Spleen (tissue), 7 donors: ENCODE results near the gene SST.

Source experiments
- POLR2A ChIP-seq, 3 donors: fragments of 450-650 bp; IDR thresholded peaks; one replicate each; pipeline ENCODE4 v1.5.1; 2017; ENCODE audit warnings: antibody characterized with exemption in 3 of 3, mild to moderate bottlenecking in 1 of 3
- POLR2AphosphoS5 ChIP-seq, 3 donors: sonication (generic); formaldehyde crosslinking; IDR thresholded peaks; one replicate each; pipeline ENCODE4 v1.5.1; 2017; ENCODE audit warnings: antibody characterized with exemption in 3 of 3
- TF ChIP-seq, protein P1 (sequence below), 11 experiments: fragments of 200-600 bp in 7 of 11; fragments of 450-650 bp in 4 of 11; sonication (generic) in 4 of 11; IDR thresholded peaks in 8 of 11; conservative IDR thresholded peaks in 3 of 11; 1 replicate in 7 of 11; 2 replicates in 4 of 11; pipeline versions ENCODE4 v1.4.0 to v1.8.0; 2016 to 2021; ENCODE audit warnings: antibody characterized with exemption in 11 of 11, inconsistent platforms in 4 of 11, mild to moderate bottlenecking in 1 of 11
- donor health status: DM: no; HTN: no; CAD: no; lungs with moderate emphysema.
- donor health status: DM: no; HTN: no; CAD: no.
- donor health status: DM: no; HTN: no; CAD: no.

DNA sequence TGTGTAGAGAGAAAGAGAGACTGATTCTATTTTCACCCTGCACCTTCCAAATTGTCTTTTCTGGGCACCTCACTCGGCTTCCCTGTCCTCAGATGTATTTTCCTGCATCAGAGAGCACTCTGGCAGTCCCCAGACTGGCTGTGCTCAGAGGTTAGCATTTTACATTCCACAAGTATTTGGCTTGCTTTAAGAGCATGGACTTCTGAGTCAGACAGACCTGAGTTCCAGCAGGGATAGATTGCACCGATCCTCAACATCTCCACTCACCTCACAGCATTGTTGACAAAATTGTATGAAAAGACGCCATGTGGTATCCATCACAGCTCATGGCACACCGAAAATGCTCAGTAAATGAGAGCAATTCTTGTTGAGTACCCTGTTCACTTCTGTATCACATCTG is 45.6 kb downstream of the SST start:
- TF ChIP-seq POLR2A (IDR thresholded peaks at IDR 0.05) (no peak), POLR2AphosphoS5 (IDR thresholded peaks at IDR 0.05) (no peak)
- TF ChIP-seq, protein P1, sequence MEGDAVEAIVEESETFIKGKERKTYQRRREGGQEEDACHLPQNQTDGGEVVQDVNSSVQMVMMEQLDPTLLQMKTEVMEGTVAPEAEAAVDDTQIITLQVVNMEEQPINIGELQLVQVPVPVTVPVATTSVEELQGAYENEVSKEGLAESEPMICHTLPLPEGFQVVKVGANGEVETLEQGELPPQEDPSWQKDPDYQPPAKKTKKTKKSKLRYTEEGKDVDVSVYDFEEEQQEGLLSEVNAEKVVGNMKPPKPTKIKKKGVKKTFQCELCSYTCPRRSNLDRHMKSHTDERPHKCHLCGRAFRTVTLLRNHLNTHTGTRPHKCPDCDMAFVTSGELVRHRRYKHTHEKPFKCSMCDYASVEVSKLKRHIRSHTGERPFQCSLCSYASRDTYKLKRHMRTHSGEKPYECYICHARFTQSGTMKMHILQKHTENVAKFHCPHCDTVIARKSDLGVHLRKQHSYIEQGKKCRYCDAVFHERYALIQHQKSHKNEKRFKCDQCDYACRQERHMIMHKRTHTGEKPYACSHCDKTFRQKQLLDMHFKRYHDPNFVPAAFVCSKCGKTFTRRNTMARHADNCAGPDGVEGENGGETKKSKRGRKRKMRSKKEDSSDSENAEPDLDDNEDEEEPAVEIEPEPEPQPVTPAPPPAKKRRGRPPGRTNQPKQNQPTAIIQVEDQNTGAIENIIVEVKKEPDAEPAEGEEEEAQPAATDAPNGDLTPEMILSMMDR (IDR thresholded peaks at IDR 0.05 in 8 of 11, conservative IDR thresholded peaks at IDR 0.05 in 3 of 11) = no peak
